Measurements from ENCODE around the gene ROS1.

ROS1 gene

DNA sequence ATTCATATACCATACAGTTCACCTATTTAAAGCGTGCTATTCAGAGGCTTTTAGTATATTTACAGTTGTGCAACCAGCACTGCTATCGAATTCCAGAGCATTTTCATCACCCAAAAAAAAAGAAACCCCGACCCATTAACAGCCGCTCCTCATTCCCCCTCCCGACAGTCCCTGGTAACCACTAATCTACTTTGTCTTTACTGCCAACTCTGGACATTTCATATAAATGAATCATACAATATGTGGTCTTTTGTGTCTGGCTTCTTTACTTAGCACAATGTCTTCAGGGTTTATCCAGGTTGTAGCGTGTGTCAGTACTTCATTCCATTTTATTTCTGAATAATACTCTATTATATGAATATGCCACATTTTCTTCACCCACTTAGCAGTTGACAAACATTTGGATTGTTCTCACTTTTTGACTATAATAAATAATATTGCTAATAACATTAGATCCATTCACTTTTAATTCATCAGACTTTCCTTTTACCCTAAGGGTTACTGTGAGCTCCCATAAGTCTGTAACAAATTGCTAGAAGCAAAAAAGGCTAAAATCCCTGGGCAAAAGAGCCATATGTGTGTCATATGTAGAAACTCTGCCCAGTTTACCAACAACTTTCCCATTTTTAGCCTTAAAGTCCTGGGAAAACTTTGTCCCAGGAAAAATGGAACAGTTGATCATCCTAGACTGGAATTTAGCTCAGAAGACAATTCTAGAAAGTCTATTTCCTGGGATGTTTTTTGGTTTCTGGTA is 23.2 kb upstream of the ROS1 start:
- no peak for TF ChIP-seq GATA3 (IDR thresholded peaks at IDR 0.05; ENCODE audit: low read depth, low read length)
- no peak for TF ChIP-seq GATA2 (IDR thresholded peaks at IDR 0.05; ENCODE audit: low read depth, low read length)

DNA sequence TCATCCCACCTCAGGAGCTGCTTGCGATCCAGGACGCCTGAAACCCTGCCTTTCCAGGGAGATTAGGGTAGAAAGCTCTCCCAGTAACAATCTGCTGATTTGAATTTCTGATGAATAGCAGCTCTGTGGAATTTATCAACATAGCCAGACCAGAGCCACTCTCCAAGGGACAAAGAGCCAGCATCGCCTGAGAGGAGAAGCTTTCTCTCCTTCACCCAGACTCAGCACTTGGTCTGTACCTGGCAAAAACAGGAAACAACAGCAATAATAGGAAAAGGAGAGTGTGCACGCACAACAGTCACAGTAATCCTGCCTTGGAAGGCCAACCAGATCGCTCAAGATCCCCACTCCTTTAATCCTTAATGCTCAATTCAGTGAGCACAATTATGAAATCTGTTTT is 22.3 kb upstream of the ROS1 start:
- TF ChIP-seq GATA2 (IDR thresholded peaks at IDR 0.05; ENCODE audit: low read depth, low read length) (no peak), GATA3 (IDR thresholded peaks at IDR 0.05; ENCODE audit: low read depth, low read length) (no peak)

DNA sequence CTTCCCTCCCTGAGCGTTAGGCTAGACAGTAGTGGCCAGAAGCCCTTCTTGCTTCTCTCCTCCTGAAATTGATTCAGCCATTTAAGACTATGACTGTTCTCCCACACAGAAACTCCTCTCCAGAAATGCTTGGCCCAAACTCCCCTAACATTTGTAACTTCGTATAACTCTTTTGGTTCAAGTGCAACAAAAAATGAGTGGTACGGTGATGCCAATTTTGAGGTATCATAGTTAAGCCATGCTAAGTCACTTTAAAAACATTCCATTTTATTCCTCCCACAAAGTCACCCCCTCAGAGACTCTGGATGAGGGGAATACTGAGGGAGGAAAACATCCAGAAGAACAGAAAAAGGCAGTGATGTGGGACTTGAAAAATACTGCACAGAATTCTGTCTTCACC is 21.1 kb upstream of the ROS1 start:
- no peak for TF ChIP-seq GATA3 (IDR thresholded peaks at IDR 0.05; ENCODE audit: low read depth, low read length)
- TF ChIP-seq GATA2 (IDR thresholded peaks at IDR 0.05; ENCODE audit: low read depth, low read length) = no peak

DNA sequence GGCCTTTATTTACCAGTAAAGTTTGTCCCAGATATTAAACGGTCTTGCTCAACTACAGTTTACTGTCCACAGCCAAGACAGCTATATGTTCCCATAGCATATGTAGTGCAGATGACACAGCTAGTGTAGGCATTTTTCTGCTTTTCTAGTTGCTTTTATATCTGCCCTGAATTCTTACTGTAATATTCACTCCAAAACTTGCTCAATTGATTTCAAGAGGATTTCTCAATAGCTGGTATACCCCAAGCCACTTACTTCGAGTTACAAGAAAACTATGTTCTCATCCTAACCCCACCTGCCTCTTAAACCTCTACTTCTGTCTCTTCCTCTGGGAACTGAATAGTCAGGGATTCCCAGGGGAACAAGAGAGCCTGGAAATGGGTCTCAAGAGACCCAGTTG is 18.9 kb upstream of the ROS1 start:
- TF ChIP-seq GATA3 (IDR thresholded peaks at IDR 0.05; ENCODE audit: low read depth, low read length) (no peak), GATA2 (IDR thresholded peaks at IDR 0.05; ENCODE audit: low read depth, low read length) (no peak)

DNA sequence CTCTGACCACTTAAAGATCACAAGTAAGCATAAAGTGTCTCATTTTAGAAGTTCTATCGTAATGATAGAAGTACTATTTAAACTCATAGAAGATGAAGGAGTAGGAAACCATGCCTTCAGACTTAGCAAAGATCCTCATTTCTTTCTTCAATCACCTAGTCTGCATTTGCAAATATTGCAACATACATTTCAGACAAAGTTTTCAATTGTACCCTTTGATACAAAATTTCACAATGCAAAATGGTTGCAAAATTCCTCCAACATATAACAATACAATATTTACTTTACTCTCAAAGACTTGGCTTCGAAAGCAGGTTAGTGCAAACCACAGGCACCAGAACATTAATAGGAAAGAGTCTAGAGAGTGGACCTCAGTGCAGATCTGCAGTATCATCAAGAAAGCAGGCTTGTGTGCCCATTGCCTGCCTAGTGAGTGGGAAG is 16.1 kb upstream of the ROS1 start:
- TF ChIP-seq GATA3 (IDR thresholded peaks at IDR 0.05; ENCODE audit: low read depth, low read length) (no peak), GATA2 (IDR thresholded peaks at IDR 0.05; ENCODE audit: low read depth, low read length) (no peak)

DNA sequence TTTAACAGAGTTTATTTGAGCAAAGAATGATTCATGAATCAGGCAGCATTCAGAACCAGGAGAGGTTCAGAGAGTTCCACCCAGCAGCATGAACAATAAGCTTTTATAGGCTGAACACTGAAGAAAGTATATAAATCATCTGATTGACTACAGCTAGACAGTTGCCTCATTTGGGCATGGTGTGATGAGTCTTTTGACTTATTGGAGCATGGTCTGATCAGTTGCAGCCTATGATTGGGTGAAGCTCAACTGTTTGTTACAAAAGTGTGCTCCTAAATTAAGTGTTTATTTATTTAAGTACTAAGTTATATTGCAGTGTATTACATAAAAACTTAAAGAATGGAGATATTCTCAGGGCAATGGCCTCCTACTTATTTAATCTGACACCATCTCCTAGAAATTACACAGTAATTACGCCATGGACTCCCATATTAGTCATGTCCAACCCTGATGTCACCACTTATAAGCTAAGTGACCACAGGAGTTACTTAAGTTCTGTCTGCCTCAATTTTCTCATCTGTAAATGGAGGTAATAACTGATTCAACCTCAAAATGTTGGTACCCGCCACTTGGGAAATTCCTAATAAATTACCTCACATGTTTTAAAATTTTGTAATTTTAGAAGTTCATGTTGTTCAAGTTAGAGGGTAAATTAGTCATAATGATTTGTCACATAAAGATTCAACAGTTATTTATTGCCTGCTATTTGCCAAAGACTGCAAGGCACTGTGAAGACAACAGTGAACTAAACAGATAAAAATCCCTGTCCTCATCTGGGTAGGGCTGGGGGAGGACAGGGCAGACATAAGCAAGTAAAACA is 15.2 kb upstream of the ROS1 start:
- TF ChIP-seq GATA3 (IDR thresholded peaks at IDR 0.05; ENCODE audit: low read depth, low read length) (no peak), GATA2 (IDR thresholded peaks at IDR 0.05; ENCODE audit: low read depth, low read length) (no peak)

DNA sequence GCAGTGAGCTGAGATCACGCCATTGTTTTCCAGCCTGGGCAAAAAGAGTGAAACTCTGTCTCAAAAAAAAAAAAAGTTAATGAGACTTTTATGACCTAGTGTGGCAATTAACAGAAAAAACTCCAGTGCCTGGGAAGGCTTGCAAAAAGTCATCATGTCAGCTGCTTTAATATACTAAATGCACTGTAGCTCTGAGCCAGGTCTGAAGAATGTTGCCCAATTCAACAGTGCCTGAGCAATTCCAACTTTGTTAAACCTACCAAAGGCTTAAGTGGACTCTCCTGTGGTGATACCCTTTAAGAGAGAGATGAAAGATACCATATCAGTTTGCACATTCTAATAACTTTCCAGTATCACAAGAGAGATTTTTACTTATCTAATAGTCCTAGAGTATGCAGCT is 6.5 kb upstream of the ROS1 start:
- TF ChIP-seq GATA3 (IDR thresholded peaks at IDR 0.05; ENCODE audit: low read depth, low read length) = no peak
- no peak for TF ChIP-seq GATA2 (IDR thresholded peaks at IDR 0.05; ENCODE audit: low read depth, low read length)

DNA sequence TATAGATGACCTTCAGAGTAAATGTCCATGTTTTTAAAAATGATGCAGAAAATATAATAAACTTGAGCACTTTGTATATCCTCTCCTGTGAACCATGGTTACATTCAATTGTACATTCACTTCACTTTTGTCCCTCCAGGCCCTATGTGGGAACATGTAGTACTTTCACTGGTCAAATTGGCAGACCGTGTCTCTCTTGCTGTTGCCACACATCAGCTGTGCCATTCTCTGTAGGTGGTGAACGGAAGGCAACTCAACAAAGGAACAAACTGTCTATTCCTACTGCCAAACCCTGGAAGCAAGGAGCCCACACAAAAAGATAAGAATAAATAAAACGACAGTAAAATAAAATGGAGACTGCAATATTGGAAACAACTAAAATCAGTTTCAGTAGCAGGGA is 2.0 kb downstream of the ROS1 start:
- no peak for TF ChIP-seq GATA2 (IDR thresholded peaks at IDR 0.05; ENCODE audit: low read depth, low read length)
- TF ChIP-seq GATA3 (IDR thresholded peaks at IDR 0.05; ENCODE audit: low read depth, low read length) = no peak

DNA sequence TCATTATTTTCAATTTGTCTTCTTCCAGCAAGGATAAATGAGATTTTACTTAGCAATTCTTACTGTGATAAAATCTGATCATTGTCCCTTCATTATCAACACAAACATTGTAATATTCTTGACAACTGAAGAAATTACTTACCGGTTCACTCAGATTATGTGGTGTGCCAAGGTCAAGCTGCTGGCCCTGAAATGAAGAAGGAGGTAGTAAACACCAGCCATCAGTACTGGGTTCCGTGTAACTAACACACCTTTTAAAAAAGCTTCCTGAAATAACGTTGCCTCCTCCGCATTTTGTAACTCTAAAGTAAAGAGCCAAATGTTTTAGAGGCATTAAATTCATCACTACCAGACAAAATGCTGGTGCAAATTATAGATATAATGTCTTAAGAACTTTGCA is 7.4 kb downstream of the ROS1 start:
- no peak for TF ChIP-seq GATA3 (IDR thresholded peaks at IDR 0.05; ENCODE audit: low read depth, low read length)
- TF ChIP-seq GATA2 (IDR thresholded peaks at IDR 0.05; ENCODE audit: low read depth, low read length) = no peak

DNA sequence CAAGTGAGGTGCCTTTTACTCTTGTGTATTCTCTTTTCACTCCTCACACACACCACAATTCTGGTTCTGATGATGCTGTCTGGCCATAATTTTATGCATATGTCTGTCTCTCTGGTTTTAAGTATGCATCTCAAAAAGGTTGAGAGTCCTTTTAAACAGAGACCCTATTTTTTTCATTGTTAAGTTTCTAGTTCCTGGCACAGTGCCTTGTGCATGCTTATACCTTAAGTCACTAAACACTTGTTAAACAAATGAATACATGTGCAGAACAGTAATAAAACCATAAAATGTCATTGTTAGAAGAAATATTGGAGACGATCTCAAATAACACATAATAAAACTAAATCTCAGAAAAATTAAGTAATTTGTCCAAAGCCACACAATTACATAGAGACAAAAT is 7.9 kb downstream of the ROS1 start:
- no peak for TF ChIP-seq GATA2 (IDR thresholded peaks at IDR 0.05; ENCODE audit: low read depth, low read length)
- no peak for TF ChIP-seq GATA3 (IDR thresholded peaks at IDR 0.05; ENCODE audit: low read depth, low read length)

DNA sequence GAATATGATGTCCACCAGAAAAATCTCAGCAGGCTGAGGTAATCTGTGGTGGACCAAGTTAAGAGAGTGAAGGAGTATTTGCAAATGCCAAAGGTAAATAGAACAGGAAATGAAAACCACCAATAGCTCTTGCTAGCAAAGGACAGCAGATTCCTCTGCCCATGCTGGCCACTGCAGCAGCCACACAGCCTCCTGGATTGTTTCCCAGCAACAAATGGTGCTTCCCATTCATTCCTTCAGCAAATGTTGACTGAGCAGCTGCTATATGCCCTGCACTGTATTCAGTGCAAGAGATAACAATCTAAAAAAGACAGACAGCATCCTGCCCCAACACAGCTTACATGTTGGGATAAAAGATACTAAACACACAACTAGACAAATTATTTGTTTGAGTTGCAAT is 11.0 kb downstream of the ROS1 start:
- TF ChIP-seq GATA2 (IDR thresholded peaks at IDR 0.05; ENCODE audit: low read depth, low read length) (peak; percentile 29; the same call in 1 of the 2 replicates), GATA3 (IDR thresholded peaks at IDR 0.05; ENCODE audit: low read depth, low read length) (no peak)

DNA sequence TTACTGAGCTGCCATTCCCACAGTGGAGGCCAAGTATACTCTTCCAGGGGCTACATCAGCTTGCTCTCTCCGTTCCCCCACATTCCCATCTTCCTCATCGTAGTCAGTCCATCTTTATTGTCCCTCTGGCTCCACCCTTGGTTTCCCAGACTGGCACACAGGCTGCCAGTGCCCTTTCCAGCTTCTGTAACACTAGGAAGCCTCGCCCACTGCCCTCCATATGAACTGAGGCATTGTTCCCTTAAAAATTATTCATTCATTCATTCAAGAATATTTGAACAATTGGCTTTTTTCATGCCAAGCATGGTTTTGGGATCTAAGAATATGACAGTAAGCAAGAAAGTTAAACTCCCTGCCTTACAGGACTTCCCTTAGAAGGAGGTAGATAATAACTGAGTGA is 14.3 kb downstream of the ROS1 start:
- TF ChIP-seq GATA3 (IDR thresholded peaks at IDR 0.05; ENCODE audit: low read depth, low read length) = no peak
- no peak for TF ChIP-seq GATA2 (IDR thresholded peaks at IDR 0.05; ENCODE audit: low read depth, low read length)

DNA sequence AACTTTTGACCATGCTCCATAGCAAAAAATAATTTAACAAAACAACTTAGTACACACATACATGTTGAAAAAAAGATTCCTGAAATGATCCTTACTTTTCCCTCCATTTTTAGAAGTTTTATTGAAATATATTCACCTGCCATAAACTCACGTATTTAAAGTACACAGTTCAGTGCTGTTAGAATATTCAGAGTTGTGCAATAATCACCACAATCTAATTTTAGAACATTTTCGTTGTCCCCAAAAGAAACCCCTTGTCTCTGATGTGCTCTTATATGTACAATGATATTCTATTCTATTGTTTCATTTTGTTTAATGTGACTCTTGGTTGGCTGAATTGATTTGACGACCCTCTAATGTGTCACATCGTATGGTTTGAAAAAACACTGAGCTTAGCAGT is 15.9 kb downstream of the ROS1 start:
- TF ChIP-seq GATA2 (IDR thresholded peaks at IDR 0.05; ENCODE audit: low read depth, low read length) (no peak), GATA3 (IDR thresholded peaks at IDR 0.05; ENCODE audit: low read depth, low read length) (no peak)

DNA sequence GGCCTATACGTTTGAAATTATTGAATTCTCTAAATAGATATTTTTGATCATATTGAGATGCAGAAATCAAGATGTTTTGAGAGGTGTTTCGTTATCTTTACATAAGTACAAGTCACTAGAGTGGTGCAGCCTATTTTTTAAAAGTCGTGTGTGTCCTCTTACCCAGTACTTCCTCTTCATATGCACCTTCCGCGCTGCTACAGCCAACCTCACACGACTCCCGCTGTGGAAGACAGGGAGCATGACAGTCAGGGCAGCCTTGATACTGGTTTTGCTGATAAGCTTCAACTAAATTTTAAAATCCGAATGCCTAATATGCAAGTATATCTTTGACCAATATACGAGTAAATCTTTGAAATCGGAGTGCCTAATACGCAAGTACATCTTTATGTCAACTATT is 16.3 kb downstream of the ROS1 start:
- TF ChIP-seq GATA2 (IDR thresholded peaks at IDR 0.05; ENCODE audit: low read depth, low read length) (no peak), GATA3 (IDR thresholded peaks at IDR 0.05; ENCODE audit: low read depth, low read length) (no peak)

DNA sequence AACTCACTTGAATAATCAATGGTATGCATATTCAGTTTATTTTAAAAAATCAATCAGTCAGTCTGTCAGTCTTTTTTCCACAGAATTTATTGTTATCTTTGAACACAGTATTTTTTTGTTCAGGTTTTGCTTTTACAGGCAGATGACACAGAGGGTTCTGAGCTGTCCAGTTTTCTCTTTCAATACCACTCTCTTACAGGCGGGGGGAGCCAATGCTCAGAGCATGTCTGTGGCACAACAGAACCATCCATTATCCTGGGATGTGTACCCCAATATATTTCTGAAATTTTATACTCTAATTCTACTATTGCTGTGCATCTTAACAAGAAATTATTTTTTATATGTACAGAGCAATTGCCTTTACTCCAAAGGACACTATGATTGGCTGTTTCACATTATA is 21.2 kb downstream of the ROS1 start:
- no peak for TF ChIP-seq GATA2 (IDR thresholded peaks at IDR 0.05; ENCODE audit: low read depth, low read length)
- TF ChIP-seq GATA3 (IDR thresholded peaks at IDR 0.05; ENCODE audit: low read depth, low read length) = no peak

Measured in SH-SY5Y (cell line).